HG03378 (cell line): ENCODE data around the gene LAMC3.
"Not testable (repeated sequence)": the region's sequence is repeated elsewhere in the genome, so short reads cannot be mapped to it uniquely, and the experiment has no call there.

Experiments
- ATAC-seq: cut with Tn5 transposase; IDR thresholded peaks from one replicate; pipeline ENCODE4 v1.9.1; 2021; ENCODE audit warnings: mild to moderate bottlenecking, moderate library complexity; ENCODE audit not compliant: unreplicated experiment

The LAMC3 gene

DNA sequence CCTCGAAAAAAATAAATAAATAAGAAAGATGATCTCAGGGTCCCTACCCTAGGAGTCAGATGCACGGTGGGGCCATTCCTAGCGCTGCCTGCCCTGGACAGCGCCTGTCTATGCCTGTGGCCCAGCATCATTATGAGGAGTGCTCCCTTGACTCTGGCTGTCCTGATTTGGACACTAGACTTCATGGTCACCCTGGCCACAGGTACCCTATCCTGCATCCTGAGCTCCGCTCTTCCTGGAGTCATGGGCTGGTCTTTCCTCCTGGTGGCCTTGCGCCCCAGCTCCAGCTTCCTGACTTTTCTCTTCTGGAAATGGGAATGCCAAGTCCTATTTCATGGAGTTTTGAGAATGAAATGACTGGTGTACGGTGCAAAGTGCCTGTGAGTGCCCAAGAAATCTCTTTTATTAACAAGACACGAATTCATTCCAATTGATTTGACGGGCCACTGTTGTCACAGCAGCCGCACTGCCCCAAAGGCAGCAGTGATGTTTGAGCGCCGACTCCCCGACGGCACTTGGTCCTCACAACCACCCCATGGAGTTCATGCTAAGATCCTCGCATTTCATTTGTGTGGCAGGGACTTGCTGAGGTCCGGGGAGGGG is 86.8 kb downstream of the LAMC3 start:
- no peak for ATAC-seq

DNA sequence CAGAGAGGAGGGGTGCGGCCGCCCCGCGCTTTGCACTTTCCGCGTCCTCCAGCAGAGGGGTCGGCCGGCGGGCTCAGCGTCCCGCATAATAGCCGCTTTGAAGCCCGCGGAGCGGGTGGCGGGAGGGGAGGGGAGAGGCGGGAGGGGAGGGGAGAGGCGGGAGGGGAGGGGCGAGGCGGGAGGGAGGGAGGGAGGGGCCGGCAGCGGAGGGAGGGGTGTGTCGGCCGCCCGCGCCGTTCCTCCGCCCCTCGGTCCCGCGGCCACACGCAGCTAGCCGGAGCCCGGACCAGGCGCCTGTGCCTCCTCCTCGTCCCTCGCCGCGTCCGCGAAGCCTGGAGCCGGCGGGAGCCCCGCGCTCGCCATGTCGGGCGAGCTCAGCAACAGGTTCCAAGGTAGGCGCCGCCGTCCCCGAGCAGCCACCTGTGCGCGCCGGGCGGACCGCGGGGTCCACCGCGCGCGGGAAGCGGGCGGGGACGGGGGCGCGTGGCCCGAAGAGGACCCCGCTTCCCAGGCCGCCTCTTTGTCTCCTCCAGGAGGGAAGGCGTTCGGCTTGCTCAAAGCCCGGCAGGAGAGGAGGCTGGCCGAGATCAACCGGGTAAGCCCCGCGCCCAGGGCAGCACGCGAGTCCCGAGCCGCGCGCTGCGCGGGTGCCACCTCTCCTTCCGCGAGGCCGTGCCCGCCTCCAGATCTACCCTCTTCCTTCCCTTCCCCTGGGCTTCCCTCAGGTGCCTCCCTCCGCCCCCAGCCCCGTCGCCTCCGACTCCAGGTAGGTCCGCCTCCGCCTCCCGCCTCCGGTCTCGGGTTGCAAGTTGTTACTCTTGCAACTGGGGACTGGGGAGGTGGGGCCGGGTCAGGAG is 87.5 kb downstream of the LAMC3 start, which contains the start of gene AIF1L:
AIF1L (plus strand) TSS at position 263 of the 857 bp plus-strand sequence; CDS start at position 362, 99 bp downstream.
- no peak for ATAC-seq

DNA sequence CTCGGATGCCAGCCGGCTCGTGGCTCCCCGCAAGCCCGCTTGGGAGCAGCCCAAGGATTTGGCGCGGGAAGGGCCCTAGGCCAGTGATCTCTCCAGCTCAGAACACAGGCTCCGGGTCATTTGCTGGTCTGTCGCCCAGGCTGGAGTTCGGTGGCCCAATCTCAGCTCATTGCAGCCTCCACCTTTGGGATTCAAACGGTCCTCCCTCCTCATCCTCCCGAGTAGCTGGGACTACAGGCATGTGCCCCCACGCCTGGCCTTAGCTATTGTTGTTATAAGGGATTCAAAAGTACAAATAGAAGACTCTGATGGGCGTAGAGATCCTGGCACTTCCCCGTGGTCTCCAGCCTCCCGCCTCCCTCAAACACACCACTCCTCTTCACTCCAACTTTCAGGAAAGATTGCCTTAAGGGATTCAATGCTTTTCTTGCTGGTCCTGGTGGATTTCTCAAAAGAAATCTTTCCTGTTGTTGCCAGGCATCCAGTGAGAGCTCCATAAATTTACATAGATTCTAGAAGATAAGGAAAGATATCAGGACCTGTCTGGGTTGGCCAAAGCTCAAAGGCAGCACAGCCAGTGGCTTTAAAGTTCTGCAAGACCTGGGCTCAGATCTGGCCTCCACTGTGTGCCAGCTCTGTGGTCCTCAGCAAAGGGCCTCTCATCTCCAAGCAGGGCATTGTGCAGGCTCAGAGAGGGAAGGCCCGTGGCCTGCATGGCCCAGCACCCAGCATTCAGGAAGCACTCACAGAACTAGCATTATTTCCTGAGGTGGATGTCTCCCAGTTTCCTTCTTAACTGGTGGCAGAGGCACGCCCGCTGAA is 88.4 kb downstream of the LAMC3 start:
- no peak for ATAC-seq

DNA sequence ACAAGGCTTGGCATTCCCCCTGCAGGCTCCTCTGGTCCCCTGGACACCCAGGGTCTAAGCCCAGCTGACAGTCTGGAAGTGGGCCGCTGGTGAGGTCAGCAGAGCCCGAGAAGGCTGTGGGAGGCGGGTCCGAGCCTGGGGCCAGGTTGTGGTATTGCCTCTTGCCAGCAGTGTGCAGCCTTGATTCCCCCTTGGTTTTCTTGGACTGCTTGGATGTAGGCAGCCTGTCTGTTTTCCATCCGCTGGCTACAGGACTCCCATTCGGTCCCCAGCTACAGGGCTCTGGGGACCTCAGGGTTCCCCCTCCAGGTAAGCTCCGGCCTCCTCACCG is 88.9 kb downstream of the LAMC3 start:
- no peak for ATAC-seq

DNA sequence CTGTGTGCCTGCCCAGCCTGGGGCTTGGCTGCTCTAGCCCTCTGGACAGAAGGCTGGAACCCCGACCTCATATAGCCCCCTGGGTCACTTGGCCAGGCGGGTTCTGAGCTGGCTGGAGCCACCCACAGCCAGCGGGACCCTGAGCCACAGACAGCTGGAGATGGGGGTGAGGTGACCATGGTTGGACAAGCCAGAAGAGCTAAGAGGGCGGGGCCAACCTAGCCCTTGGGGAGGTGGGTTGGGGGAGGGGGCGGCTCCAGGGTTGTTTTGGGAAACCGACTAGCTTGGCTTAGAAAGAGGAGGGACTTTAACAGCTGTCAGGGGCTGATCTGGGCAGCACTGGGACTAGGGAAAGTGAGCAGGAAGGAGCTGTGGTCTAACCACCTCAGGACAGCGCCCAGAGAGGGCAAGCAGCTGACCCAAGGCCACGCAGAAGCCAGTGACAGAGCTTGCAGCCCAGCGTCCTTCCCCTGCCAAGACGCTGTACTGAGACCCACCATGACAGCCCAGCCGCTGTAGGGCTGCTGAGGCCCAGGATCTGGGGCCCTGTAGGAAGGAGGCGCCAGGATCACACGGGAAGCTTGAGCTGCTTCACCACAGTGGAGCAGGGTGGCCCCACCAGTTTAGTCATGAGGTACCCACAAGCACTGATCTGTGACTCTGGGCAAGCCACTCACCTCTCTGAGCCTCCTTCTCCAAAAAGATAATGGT is 89.6 kb downstream of the LAMC3 start:
- ATAC-seq = no peak

DNA sequence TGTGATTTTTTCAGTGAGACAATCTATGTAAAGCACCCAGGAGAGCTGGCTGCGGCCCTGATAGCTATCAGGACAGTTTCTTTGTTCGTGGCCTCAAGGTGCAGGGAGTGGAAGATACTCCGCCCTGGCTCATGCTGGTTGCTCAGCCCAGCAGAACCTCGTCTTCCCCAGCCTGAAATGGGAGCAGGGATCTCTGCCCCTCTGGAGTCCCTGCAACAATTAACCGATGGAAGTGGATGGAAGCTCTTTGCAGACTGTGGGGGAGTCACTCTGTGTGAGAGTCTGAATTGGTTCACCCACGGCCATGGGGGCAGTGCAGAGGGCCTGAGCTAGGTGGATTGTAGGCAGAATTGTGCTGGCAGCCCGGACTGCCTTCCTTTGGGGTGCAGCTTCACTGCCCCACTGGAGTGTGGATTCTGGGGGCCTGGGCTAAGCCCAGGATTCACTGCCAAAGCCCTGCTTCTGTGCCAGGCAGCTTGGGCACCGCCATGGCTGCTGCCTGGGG is 90.2 kb downstream of the LAMC3 start:
- ATAC-seq = no peak

DNA sequence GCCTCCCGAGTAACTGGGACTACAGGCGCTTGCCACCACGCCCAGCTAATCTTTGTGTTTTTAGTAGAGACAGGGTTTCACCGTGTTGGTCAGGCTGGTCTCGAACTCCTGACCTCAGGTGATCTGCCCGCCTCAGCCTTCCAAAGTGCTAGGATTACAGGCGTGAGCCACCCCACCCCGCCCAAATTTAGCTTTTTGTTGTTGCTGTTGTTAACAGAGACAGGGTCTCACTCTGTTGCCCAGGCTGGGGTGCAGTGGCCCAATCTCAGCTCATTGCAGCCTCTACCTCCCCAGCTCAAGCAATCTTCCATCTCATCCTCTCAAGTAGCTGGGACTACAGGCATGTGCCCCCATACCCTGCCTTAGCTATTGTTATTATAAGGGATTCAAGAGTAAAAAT is 90.9 kb downstream of the LAMC3 start:
- ATAC-seq = not testable (repeated sequence)

DNA sequence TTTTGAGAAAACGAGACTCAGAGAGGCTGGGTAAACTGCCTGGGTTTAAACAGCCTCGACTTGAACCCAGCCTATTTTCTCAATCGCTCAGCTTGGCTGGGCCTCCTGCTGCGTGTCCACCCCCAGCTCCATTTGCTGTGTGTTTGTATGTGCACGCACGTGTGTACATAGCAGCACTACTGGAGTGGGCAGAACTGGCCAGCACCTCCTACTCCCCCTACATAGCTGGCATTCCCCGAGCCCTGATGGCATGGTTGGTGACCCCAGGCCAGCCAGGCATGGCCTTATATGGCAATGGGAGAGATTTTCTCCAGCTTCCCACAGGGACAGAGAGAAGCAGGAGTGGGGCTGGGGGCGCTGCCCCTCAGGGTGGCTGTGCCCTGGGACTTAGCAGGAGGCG is 91.5 kb downstream of the LAMC3 start:
- ATAC-seq = no peak

DNA sequence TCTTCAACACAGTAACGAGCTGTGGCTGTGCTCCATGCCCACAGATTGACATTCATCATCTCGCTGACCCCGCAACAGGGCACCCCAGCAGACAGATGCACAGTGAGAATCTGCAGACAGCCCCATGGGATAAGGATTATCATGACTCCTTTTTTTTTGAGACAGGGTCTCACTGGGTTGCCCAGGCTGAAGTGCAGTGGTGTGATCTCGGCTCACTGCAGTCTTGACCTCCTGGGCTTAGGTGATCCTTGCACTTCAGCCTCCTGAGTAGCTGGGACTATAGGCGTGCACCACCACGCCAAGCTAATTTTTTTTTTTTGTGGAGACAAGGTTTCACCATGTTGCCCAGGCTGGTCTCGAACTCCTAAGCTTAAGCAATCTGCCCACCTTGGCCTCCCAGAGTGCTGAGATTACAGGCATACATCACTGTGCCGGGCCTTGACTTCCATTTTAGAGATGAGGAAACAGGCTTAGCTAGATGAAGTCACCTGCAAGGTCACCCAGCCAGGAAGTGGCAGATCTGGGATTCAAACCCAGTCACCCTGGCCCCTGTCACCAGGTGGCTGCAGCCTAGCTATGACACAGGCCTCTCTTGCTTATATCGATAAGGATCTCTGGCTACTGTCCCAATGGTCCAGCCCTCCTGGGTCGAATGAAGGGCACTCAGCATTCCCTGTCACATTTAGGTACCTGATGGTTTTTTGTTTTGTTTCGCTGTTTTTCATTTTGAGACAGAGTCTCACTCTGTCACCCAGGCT is 92.4 kb downstream of the LAMC3 start:
- no peak for ATAC-seq

DNA sequence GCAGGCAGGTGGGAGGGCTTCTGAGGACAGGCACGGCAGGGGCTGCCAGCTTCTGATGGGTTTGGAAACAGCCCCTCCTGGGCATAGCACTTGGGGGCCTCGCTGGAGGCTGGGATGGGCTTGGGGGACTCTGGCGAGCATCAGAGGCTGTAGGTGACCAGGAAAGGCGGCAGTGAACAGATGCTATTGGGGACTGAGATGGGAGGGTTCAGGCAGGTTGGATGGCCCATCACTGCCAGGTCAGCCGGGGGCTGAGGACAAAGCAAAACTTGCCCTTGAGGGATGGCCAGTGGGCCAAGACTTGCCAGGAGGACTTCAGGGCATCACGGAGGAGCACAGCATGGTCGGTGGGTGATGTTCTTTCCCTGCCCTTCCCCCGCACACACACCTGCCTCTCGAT is 94.0 kb downstream of the LAMC3 start:
- ATAC-seq = no peak

DNA sequence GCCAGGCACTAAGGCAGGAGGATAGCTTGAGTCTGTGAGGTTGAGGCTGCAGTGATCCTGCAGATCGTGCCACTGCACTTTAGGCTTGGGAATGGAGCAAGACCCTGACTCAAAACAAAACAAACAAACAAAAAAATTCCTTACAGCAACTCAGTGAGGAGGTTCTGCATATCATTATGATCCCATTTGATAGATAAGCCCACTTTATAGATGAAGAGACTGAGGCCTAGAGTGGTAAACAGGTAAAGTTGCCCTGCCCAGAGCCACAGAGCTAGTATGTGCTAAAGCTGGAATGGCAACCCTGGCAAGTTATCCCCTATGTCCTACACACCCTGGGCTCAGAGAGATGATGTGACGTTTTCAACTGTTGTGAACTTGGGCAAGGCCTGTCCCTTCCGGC is 94.6 kb downstream of the LAMC3 start:
- ATAC-seq = no peak

DNA sequence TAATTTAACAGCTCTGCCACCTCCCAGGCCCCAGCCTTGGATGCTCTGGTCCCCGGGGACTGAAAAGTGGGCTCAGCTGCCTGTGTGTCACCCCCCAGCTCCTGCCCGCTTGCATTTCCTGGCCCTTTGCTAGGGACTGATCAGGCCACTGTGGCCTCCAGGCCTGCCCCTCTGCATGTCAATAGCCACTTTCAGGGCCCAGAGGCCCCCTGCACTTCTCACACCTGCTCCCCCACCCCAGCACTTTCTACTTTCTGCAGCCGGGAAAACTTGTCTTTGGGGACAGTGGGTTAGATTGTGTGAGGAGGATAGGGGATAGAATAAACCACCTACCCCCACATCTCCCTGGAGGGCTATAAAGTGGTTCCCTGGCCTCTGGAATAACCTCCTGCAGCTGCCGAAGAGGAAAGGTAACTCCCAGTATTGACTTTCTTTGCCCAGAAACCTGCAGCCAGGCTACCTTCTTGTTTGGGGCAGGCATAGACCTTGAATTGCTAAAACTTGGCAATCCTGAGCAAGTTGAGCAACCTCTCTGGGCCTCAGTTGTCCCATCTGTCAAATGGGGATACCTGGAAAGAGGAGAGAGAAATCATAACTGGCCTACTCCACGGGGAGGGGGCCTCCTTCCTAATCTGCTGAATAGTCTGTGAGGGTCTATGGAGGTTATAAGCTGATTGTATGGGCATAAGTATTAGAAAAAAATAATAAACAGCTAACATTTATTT is 95.2 kb downstream of the LAMC3 start:
- no peak for ATAC-seq

DNA sequence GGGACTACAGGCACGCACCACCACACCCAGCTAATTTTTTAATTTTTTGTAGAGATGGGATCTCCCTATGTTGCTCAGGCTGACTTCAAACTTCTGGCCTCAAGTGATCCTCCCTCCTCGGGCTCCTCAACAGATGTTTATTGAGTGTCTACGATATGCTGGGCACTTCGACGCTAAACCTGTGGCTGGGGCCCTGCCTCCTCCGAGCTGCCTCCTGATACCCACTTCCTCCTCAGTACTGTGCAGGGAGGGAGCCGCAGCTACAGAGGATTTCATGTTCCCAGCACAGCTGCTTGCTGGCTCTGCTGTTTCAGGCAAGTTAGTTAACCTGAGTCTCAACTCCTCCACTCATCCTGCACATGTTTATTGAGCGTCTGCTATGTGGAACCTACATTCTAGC is 97.0 kb downstream of the LAMC3 start:
- ATAC-seq = no peak

DNA sequence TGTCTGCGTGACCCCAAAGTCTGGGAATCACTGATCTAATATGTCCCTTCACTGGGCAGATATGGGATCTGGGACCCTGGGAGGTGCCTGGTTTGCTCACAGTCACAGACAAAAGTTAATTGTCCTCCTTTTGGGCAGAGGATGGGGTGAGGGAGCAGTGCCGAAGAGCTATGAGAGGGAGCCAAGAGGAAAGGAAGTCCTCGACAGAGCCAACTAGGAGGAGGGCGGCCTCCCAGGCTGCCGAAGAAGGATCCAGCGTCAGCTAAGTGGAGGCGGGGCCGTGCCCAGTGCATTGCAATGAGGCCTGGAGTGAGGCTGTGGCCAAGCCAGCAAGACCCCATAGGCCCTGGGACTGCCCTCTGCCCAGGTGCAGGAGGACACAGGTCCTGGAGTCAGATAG is 98.8 kb downstream of the LAMC3 start:
- ATAC-seq = no peak

DNA sequence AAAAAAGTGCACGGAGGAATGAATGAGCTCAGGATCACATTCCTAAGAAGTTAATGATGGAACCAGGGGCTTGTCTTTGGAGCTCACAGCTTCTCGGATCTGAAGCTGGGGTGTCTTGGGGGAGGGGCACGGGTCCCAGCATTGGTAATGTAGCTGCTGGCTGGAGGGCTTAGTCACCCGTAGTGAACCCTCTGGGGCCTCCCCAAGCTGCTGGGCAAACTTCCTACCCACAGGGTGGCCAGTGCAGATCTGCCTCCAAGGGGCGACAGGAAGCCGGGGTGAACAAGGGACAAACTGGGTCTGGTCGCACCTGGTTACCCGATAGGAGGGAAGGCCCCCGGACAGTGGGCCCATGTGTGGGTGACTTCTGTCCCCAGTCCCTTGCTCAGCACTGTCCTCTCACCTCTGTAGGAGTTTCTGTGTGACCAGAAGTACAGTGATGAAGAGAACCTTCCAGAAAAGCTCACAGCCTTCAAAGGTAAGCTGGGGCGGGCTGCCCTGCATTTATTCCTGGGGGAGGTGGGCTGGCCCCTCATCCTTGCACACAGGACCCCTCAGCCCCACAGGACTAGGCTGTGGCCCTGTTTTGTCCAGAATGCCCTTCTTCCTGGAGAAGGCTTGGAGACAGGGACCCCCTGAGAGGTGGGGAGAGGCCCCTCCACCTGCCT is 102.3 kb downstream of the LAMC3 start:
- ATAC-seq = no peak

DNA sequence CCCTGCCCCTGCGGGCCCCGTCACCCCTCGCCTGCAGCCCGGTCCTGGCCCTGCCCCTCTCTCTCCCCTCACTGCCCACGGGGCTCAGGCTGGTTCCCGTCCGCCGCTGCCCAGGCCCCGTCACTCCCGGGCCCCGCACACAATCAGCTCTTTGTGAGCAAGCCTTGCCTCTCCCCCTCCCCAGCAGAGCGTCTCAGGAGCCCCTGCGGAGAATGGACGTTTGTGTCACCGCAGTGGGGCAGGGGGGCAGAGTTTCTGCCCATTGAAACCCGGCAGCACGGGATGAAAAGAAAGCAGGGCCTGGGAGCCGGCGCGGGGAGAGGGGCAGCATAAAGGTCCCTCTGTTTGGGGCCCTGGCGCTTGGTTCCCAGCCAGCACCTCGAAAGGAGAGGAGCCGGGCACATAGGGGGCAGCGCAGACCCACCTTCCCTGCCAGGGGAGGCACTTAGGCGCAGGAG is 102.9 kb downstream of the LAMC3 start:
- no peak for ATAC-seq

DNA sequence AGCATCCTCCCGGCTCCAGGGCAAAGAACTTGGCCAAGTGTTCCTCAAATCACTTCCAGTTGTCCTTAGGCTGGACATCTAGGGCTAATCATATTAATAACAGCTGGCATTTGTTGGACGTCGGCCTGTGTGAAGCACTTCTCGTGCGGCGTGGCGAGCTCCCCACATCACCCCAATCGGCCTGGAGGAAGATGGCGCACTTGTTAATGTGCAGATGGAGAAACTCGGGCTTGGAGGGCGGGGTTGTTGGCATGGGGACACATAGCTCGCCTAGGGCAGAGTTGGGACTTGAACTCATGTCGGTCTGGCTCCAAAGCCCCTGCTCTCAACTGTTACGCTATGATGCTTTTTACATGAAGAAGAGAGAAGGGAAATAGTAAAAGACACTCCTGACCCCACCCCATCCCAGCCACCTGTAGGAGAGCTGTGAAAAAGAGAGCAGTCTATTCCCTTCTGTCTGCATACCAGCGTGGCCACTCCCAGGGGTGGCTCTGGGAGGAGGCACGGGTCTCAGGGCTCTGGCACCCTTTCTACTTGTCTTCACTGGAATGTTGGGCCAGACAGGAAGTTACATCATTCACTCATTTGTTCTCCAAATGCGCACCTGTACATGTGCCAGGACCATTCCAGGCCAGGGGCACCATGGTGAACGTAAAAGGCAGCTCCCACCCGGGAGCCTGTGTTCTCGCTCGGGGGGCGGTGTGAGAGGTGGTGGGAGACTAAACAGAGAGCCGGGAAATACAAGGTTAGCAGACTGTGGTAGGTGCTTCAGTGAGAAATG is 103.6 kb downstream of the LAMC3 start:
- ATAC-seq = no peak

DNA sequence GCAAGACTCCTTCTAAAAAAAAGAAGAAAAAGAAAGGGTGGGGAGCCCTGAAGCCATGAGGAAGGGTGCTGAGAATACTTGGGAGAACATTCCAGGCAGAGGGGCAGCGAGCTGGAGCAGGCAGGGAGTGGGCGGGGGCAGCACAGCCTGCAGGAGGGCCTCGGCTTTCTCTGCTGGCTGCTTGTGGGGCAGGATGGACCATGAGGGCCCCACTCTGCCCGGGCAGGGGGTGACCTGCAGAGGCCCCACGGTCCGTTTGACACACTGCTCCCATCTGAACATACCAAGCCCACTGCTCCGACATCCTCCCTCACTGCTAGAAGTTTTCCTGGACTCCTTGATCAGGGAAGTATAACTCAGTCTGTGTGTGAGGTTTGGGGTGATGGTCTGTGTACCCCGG is 104.7 kb downstream of the LAMC3 start:
- no peak for ATAC-seq
